PC-3 (cell line): ENCODE measurements around the gene DIO1.

Experiments used
- EZH2 ChIP-seq: fragments of 300-600 bp; sonication (generic); IDR thresholded peaks from one replicate; pipeline ENCODE4 v1.6.1; 2017; ENCODE audit warnings: antibody characterized with exemption, mild to moderate bottlenecking, low read length; ENCODE audit not compliant: unreplicated experiment
- TF ChIP-seq, protein P1 (sequence below): fragments of 300-600 bp; sonication (generic); conservative IDR thresholded peaks from 2 replicates; pipeline ENCODE4 v1.5.1; 2017; ENCODE audit warnings: antibody characterized with exemption, low read depth, mild to moderate bottlenecking, low read length

DNA sequence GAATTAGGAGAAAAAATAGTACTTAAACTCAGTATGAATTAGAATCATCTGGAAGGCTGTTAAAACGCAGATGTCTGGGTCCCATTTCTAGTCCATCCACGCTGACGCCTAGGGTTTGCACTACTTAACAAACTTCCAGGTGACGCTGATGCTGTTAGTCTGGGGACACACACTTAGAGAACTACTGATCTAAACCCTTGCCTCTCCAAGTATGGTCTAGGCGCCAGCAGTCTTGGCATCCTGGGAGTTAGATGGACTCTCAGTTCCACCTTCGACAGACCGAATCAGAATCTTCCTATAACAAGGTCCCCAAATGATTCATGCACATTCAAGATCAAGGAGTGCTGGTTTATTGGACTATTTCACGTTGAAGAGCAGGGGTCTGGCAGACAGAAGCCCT is 11.5 kb downstream of the DIO1 start:
- TF ChIP-seq, protein P1, sequence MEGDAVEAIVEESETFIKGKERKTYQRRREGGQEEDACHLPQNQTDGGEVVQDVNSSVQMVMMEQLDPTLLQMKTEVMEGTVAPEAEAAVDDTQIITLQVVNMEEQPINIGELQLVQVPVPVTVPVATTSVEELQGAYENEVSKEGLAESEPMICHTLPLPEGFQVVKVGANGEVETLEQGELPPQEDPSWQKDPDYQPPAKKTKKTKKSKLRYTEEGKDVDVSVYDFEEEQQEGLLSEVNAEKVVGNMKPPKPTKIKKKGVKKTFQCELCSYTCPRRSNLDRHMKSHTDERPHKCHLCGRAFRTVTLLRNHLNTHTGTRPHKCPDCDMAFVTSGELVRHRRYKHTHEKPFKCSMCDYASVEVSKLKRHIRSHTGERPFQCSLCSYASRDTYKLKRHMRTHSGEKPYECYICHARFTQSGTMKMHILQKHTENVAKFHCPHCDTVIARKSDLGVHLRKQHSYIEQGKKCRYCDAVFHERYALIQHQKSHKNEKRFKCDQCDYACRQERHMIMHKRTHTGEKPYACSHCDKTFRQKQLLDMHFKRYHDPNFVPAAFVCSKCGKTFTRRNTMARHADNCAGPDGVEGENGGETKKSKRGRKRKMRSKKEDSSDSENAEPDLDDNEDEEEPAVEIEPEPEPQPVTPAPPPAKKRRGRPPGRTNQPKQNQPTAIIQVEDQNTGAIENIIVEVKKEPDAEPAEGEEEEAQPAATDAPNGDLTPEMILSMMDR: no peak
- no peak for TF ChIP-seq EZH2
